BJ (cell line): Measurements from ENCODE around the gene BBC3. TPM values are rescaled to one million over a fixed set of nuclear protein-coding genes. Genes with fewer than 3 reads are reported as not detected.

Source experiments
- CTCF ChIA-PET: fragments of 350-600 bp; formaldehyde crosslinking; extraction: SDS; loops from one replicate; lab custom pipeline; 2021; ENCODE audit warnings: antibody characterized with exemption, inconsistent platforms; lab: Yijun Ruan, JAX
- POLR2A ChIA-PET: fragments of 300-600 bp; sonication (Branson Sonifier 250); formaldehyde crosslinking; extraction: SDS; loops from one replicate; lab custom pipeline; 2021; ENCODE audit warnings: antibody characterized with exemption; lab: Charles Lee
- DNase-seq: peaks from one replicate; pipeline ENCODE4 v3.0.0-alpha.2; 2011; ENCODE audit warnings: low read depth
- H3K27me3 ChIP-seq: 2 replicates; pipeline ENCODE4 v1.6.0; 2011; ENCODE audit warnings: low read length; ENCODE audit not compliant: control insufficient read depth, insufficient read depth
- H3K36me3 ChIP-seq: 2 replicates; pipeline ENCODE4 v1.5.1; 2011; ENCODE audit warnings: low read length; ENCODE audit not compliant: control insufficient read depth, insufficient read depth
- H3K4me3 ChIP-seq: 2 replicates; pipeline ENCODE4 v1.5.1; 2011; ENCODE audit warnings: low read depth, mild to moderate bottlenecking, control low read depth, low read length
- CTCF ChIP-seq: IDR thresholded peaks from 2 replicates; pipeline ENCODE4 v1.5.1; 2011; ENCODE audit warnings: low read depth, mild to moderate bottlenecking, control low read depth, inconsistent platforms, low read length, moderate library complexity; ENCODE audit not compliant: insufficient read depth
- polyA plus RNA-seq: library from polyadenylated mRNA; depleted of rRNA; stranded (reverse); fragments of >200 nt; gene quantifications from 2 replicates; pipeline ENCODE4 v1.2.3, GENCODE V29; 2011

Gene BBC3
- polyA plus RNA-seq, 1 experiment: 5.2 TPM

- DNase-seq: no peak
- H3K27me3 ChIP-seq: no peaks in the 10 kb centered on the region
- CTCF ChIA-PET: no interaction called here
- TF ChIP-seq CTCF: no peak
- POLR2A ChIA-PET: no interaction called here
- peaks cover 28% of the 10 kb centered on the region for H3K36me3 ChIP-seq
- no peak overlapping the region for H3K4me3 ChIP-seq
Measured at GRCh38 chr19:47270408-47270807, 39.4 kb upstream of the BBC3 start.

GRCh38 chr19:47269596-47269995 is 38.6 kb upstream of the BBC3 start:
- H3K4me3 ChIP-seq: no peak overlapping the region
- ChIA-PET POLR2A (interaction anchor here (0.6 kb wide), 1 partner anchor 92 kb away, joined by 3 read pairs; no protein-coding TSS in a partner anchor), CTCF (no interaction called here)
- TF ChIP-seq CTCF: no peak
- H3K27me3 ChIP-seq: no peaks in the 10 kb centered on the region
- H3K36me3 ChIP-seq: peaks cover 33% of the 10 kb centered on the region
- DNase-seq: no peak

- no peak for TF ChIP-seq CTCF
- POLR2A ChIA-PET: no interaction called here
- Histone ChIP-seq H3K4me3 (no peak overlapping the region), H3K36me3 (peaks cover 37% of the 10 kb centered on the region), H3K27me3 (no peaks in the 10 kb centered on the region)
- CTCF ChIA-PET: interaction anchor here (1.2 kb wide), 1 partner anchor 11 kb away, joined by 3 read pairs; no protein-coding TSS in a partner anchor
- DNase-seq: no peak
Measured at GRCh38 chr19:47268028-47268427, 37.0 kb upstream of the BBC3 start.

DNA sequence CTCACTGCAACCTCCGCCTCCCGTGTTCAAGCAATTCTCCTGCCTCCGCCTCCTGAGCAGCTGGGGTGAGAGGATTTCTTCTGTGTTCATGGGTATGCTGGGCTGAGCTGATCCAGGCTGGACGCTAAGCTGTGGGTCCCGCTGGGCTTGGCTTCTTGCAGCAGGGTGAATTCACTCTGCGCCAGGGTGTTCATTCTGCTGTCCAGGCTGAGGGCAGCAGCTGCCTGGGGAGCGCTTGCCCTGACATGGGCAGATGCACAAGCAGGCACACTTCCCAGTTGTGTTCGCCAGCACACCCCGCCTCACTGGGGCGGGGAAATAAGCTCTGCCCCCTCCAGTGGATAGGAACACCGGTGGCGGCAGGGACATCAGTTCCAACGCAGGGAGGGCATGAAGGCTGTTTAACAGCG is 36.4 kb upstream of the BBC3 start:
- no peak for TF ChIP-seq CTCF
- DNase-seq: no peak
- peaks cover 39% of the 10 kb centered on the region for H3K36me3 ChIP-seq
- no peaks in the 10 kb centered on the region for H3K27me3 ChIP-seq
- CTCF ChIA-PET: interaction anchor here (1.3 kb wide), 1 partner anchor 9 kb away, joined by 3 read pairs; no protein-coding TSS in a partner anchor
- H3K4me3 ChIP-seq: no peak overlapping the region
- POLR2A ChIA-PET: no interaction called here

DNA sequence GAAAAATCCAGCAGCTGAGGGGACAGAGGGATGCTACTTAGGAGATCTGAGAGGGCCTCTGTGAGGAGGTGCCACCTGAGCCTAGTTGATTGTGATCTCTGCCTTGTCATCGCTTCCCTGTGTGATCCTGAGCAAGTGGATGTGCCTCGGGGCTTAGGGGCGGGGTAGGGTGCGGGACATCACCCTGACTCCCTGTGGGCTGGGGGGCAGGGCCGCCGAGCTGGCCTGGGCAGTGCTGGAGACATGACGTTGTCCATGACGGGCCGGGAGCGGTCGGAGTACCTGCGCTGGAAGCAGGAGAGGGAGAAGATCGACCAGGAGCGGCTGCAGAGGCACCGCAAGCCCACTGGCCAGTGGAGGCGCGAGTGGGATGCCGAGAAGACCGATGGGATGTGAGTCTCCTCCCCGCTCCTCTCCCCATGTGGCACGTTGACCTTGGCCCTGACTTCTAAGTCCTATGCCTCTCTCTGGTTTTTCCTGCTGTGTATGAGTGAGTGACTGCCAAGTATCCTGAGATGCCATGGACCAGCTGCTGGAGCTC is 35.5 kb upstream of the BBC3 start:
- Histone ChIP-seq H3K27me3 (no peaks in the 10 kb centered on the region), H3K36me3 (peaks cover 35% of the 10 kb centered on the region), H3K4me3 (no peak overlapping the region)
- ChIA-PET POLR2A (interaction anchor here (0.6 kb wide), 1 partner anchor 34 kb away, joined by 3 read pairs; no protein-coding TSS in a partner anchor), CTCF (interaction anchor here (1.3 kb wide), 1 partner anchor 10 kb away, joined by 3 read pairs; no protein-coding TSS in a partner anchor)
- no peak for TF ChIP-seq CTCF
- DNase-seq: no peak
